ENCODE results near the gene LCNL1.

The LCNL1 gene

DNA sequence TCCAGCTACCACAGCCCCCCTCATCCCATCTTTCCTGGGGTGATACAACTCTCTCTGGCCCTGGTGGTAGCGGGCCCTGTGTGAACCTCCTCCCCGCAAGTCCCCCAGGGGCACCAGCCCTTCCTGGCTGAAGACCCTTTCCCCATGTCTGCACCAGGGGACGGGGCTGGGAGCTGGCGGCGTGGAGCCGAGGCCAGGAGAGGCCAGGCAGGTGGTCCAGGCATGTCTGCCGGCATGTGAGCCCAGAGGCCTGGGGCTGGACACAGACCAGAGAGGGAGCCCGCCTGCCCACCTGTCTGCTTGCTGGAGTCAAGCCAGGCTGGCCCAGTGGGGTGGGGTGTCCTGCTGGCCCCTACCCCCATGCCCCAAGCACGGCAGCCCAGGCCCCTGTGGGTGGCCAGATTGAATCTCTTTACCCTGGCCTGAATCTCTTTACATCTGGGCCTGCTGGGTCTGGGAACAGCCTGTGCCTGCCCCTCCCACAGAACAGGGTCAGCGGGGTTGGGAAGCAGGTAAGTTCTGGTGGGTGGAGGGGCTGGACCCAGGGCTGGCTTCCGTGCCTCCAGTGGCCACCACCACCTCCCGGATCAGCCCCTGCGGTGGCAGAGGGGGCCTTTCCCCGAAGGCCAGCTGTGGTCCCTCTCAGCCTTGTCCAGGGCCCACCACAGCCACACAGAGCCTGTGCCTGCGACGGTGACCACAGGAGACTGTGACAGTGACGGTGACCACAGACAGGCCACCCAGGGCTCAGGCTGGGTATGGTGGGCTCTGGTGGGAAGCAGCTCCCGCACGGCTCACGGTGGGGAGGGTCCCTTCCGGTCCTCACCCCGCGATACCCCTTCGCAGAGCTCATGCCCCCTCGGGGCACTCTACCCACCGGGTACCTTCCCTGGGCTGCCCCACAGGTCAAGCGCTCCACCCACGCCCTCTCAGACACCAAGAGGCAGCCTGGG is 23.6 kb upstream of the LCNL1 start:
- TF ChIP-seq, protein P1, sequence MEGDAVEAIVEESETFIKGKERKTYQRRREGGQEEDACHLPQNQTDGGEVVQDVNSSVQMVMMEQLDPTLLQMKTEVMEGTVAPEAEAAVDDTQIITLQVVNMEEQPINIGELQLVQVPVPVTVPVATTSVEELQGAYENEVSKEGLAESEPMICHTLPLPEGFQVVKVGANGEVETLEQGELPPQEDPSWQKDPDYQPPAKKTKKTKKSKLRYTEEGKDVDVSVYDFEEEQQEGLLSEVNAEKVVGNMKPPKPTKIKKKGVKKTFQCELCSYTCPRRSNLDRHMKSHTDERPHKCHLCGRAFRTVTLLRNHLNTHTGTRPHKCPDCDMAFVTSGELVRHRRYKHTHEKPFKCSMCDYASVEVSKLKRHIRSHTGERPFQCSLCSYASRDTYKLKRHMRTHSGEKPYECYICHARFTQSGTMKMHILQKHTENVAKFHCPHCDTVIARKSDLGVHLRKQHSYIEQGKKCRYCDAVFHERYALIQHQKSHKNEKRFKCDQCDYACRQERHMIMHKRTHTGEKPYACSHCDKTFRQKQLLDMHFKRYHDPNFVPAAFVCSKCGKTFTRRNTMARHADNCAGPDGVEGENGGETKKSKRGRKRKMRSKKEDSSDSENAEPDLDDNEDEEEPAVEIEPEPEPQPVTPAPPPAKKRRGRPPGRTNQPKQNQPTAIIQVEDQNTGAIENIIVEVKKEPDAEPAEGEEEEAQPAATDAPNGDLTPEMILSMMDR (conservative IDR thresholded peaks at IDR 0.05; ENCODE audit: low read depth, low read length), result no peak
- no peak overlapping the region for H3K9ac ChIP-seq

DNA sequence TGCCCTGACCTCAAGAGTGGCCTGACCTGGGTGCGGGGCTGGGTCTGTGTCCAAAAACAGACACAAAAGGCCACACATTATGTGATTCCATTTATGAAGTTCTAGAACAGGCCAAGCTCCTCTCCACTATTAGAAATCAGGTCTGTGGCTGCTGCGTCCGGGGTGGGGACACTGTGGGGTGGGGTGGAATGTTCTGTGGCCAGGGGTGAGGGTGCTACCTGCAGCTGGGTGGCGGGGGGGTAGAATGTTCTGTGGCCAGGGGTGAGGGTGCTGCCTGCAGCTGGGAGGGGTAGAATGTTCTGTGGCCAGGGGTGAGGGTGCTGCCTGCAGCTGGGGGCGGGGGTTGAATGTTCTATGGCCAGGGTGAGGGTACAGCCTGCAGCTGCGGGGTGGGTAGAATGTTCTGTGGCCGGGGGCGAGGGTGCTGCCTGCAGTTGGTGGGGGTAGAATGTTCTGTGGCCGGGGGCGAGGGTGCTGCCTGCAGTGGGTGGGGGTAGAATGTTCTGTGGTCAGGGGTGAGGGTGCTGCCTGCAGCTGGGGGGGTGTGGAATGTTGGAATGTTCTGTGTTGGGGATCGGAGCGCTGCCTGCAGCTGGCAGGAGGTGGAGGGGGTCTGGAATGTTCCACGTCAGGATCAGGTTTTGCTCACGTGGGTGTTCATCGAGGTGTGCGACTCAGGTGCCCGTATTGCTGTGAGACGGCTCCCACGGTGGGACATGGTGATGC is 22.4 kb upstream of the LCNL1 start:
- H3K27ac ChIP-seq, result no peak overlapping the region
- no peak overlapping the region for H3K4me3 ChIP-seq (IDR thresholded peaks at IDR 0.05; ENCODE audit: insufficient read depth, low read depth, low read length)
- no peaks in the 10 kb centered on the region for H3K36me3 ChIP-seq (ENCODE audit: insufficient read depth)
- H3K79me2 ChIP-seq (ENCODE audit: insufficient read depth, low read depth), result no peaks in the 10 kb centered on the region
- peak overlapping the region; percentile 25; the same call in 1 of the 2 replicates for H3K4me2 ChIP-seq
- H3K4me1 ChIP-seq (ENCODE audit: low read depth, poor library complexity, severe bottlenecking), result peaks cover 31% of the 10 kb centered on the region
- H3K27me3 ChIP-seq (ENCODE audit: insufficient read depth, low read depth), result no peaks in the 10 kb centered on the region; the same call in 1 of the 2 replicates
- no peak overlapping the region for H2AFZ ChIP-seq (ENCODE audit: low read depth)
- no peaks in the 10 kb centered on the region for H4K20me1 ChIP-seq (ENCODE audit: insufficient read depth)
- TF ChIP-seq, protein P1 (conservative IDR thresholded peaks at IDR 0.05; ENCODE audit: low read depth, low read length), result no peak
- no peak overlapping the region for H3K9ac ChIP-seq

More for the DNA sequence above, 23.6 kb upstream of the LCNL1 start:
- H4K20me1 ChIP-seq (ENCODE audit: insufficient read depth), result no peaks in the 10 kb centered on the region
- H3K79me2 ChIP-seq (ENCODE audit: insufficient read depth, low read depth), result no peaks in the 10 kb centered on the region
- peaks cover 24% of the 10 kb centered on the region for H3K4me1 ChIP-seq (ENCODE audit: low read depth, poor library complexity, severe bottlenecking)
- H3K27me3 ChIP-seq (ENCODE audit: insufficient read depth, low read depth), result peaks cover 7% of the 10 kb centered on the region; the same call in 1 of the 2 replicates
- no peaks in the 10 kb centered on the region for H3K36me3 ChIP-seq (ENCODE audit: insufficient read depth)
- no peak overlapping the region for H3K27ac ChIP-seq
- H3K4me2 ChIP-seq, result no peak overlapping the region
- no peak overlapping the region for H2AFZ ChIP-seq (ENCODE audit: low read depth)
- no peak overlapping the region for H3K4me3 ChIP-seq (IDR thresholded peaks at IDR 0.05; ENCODE audit: insufficient read depth, low read depth, low read length)

DNA sequence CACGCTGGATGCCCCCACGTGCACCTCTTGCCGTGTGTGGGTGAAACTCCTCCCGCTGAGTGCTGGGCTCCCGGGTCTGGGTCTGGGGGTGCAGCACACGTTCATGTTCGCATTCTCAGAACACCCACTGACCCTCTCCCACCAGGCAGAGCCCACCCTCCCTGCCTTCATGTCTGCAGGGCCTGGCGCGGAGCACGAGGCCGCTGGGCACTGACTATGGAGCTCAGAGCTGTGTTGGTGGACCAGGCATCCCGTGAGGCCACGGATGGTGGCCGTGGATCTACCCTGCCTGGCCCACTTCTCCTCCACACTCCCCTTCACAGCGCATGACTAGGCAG is 21.9 kb upstream of the LCNL1 start:
- Histone ChIP-seq H3K4me2 (no peak overlapping the region), H3K36me3 (ENCODE audit: insufficient read depth) (no peaks in the 10 kb centered on the region), H3K9ac (no peak overlapping the region), H3K4me3 (IDR thresholded peaks at IDR 0.05; ENCODE audit: insufficient read depth, low read depth, low read length) (no peak overlapping the region), H3K4me1 (ENCODE audit: low read depth, poor library complexity, severe bottlenecking) (peaks cover 35% of the 10 kb centered on the region), H3K27me3 (ENCODE audit: insufficient read depth, low read depth) (no peaks in the 10 kb centered on the region; the same call in 1 of the 2 replicates), H3K79me2 (ENCODE audit: insufficient read depth, low read depth) (no peaks in the 10 kb centered on the region), H2AFZ (ENCODE audit: low read depth) (no peak overlapping the region), H4K20me1 (ENCODE audit: insufficient read depth) (no peaks in the 10 kb centered on the region), H3K27ac (no peak overlapping the region)
- TF ChIP-seq, protein P1 (conservative IDR thresholded peaks at IDR 0.05; ENCODE audit: low read depth, low read length), result no peak

DNA sequence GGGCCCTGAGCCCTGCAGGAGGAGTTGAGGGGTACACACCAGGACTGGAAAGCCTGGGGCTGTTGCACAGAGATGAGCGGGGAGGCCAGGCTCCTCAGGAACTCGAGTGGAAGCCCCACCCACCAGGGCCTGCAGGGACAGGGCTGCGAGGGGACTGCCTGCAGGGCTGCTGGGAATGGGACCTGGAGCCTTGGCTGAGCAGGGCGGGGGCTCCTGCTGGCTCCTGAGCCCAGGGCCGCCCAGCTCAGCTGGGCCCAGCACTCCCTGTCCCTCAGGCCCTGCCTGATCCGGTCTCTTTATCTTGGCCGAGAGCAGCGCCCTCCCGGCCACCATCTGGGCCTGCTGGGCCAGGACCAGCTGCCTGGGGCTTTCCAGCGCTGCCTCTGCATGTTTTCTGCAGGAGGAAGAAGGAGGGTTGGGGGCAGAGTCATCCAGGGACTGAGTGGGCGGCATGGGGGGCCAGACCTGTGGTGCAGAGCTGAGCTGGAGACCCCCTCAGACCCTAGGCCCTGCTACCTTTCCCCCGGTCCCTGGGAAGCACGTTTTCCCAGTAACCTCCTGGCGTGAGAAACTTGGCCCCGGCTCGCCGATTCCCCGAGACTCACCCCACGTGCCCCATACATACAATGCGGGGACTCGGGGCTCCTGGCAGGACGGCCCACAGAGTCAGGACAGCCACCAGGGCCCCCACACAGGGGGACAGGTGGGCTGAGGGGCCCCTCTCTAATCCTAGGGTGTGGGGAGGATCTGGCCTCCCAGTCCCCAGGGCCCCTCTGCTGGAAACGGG is 21.3 kb upstream of the LCNL1 start:
- Histone ChIP-seq H3K27me3 (ENCODE audit: insufficient read depth, low read depth) (no peaks in the 10 kb centered on the region; the same call in 1 of the 2 replicates), H2AFZ (ENCODE audit: low read depth) (no peak overlapping the region), H3K27ac (no peak overlapping the region), H3K4me1 (ENCODE audit: low read depth, poor library complexity, severe bottlenecking) (peaks cover 41% of the 10 kb centered on the region), H3K36me3 (ENCODE audit: insufficient read depth) (no peaks in the 10 kb centered on the region), H3K4me3 (IDR thresholded peaks at IDR 0.05; ENCODE audit: insufficient read depth, low read depth, low read length) (no peak overlapping the region), H3K9ac (no peak overlapping the region), H3K79me2 (ENCODE audit: insufficient read depth, low read depth) (no peaks in the 10 kb centered on the region), H3K4me2 (no peak overlapping the region), H4K20me1 (ENCODE audit: insufficient read depth) (no peaks in the 10 kb centered on the region)
- TF ChIP-seq, protein P1 (conservative IDR thresholded peaks at IDR 0.05; ENCODE audit: low read depth, low read length), result no peak
